IPS DF 4.7 (cell line): ENCODE results near the gene HAPLN2.
A peak's percentile ranks its signal among the peaks of the same experiment; 100 is the strongest.

ENCODE experiments used
- DNase-seq: peaks from one replicate; pipeline ENCODE4 v3.0.0-alpha.2; 2013; ENCODE audit warnings: low spot score; ENCODE audit errors: extremely low read depth

HAPLN2 gene

GRCh38 chr1:156662005-156662799, 43.0 kb downstream of the HAPLN2 start:
- no peak for DNase-seq

GRCh38 chr1:156662800-156663055, 43.5 kb downstream of the HAPLN2 start:
- no peak for DNase-seq

GRCh38 chr1:156663178-156663577, 44.0 kb downstream of the HAPLN2 start:
- no peak for DNase-seq

GRCh38 chr1:156664046-156664766, 45.0 kb downstream of the HAPLN2 start:
- DNase-seq: no peak

- no peak for DNase-seq
These were observed 45.7 kb downstream of the HAPLN2 start for GRCh38 chr1:156664767-156665411.

GRCh38 chr1:156665539-156665938, 46.3 kb downstream of the HAPLN2 start:
- DNase-seq: no peak

- DNase-seq: no peak
These were observed 47.8 kb downstream of the HAPLN2 start for GRCh38 chr1:156666862-156667609.

- no peak for DNase-seq
These were observed 48.4 kb downstream of the HAPLN2 start for GRCh38 chr1:156667610-156667967.

- no peak for DNase-seq
These were observed 48.9 kb downstream of the HAPLN2 start for GRCh38 chr1:156667968-156668709.

GRCh38 chr1:156668801-156669637, 49.8 kb downstream of the HAPLN2 start:
- DNase-seq: no peak

GRCh38 chr1:156669794-156670193, 50.6 kb downstream of the HAPLN2 start:
- no peak for DNase-seq

GRCh38 chr1:156670359-156670758, 51.1 kb downstream of the HAPLN2 start:
- no peak for DNase-seq

GRCh38 chr1:156670791-156671190, 51.6 kb downstream of the HAPLN2 start:
- no peak for DNase-seq

- no peak for DNase-seq
These were observed 52.6 kb downstream of the HAPLN2 start for GRCh38 chr1:156671804-156672203.

GRCh38 chr1:156673387-156674121, 54.3 kb downstream of the HAPLN2 start:
- peak; percentile 95 for DNase-seq
